Endothelial cell of umbilical vein (primary cell): ENCODE measurements around the gene ZNF827. TPM values are rescaled to one million over a fixed set of nuclear protein-coding genes. Genes with fewer than 3 reads are reported as not detected.

Source experiments
- BruUV-seq: library from RNA; stranded (reverse); fragments of 400-500 nt; replicated peaks from 2 replicates; lab custom pipeline; 2021; lab: Mats Ljungman, UMichigan
- CTCF ChIA-PET: fragments of 300-600, 350-600 bp; sonication (Branson Sonifier 250); formaldehyde crosslinking; loops from one replicate; lab custom pipeline; 2021; ENCODE audit warnings: antibody characterized with exemption, inconsistent platforms; lab: Charles Lee
- POLR2A ChIA-PET: fragments of 300-600, 350-600 bp; sonication (Branson Sonifier 250); formaldehyde crosslinking; loops from one replicate; lab custom pipeline; 2021; ENCODE audit warnings: antibody characterized with exemption, inconsistent platforms; lab: Charles Lee
- DNase-seq: peaks from one replicate; pipeline ENCODE4 v3.0.0-alpha.2; 2011; ENCODE audit warnings: low read depth, low spot score
- FAIRE-seq: peaks from 2 replicates; lab custom pipeline; 2011; peaks lifted over from hg19 to GRCh38; lab: Jason Lieb, UNC
- H2AFZ ChIP-seq: 2 replicates; pipeline ENCODE4 v1.6.0; 2012; ENCODE audit warnings: low read depth, low read length, control low read depth, inconsistent platforms
- H3K27ac ChIP-seq: 2 replicates; pipeline ENCODE4 v1.5.1; 2011; ENCODE audit warnings: low read depth, mild to moderate bottlenecking, control low read depth, low read length, moderate library complexity; ENCODE audit not compliant: insufficient read depth
- H3K27me3 ChIP-seq, 2 experiments: 2 replicates each; pipeline versions ENCODE4 v1.6.0 to v1.6.1; 2011; ENCODE audit warnings: low read length in 2 of 2, mixed read lengths in 1 of 2; ENCODE audit not compliant: control insufficient read depth in 2 of 2, insufficient read depth in 2 of 2
- H3K36me3 ChIP-seq, 2 experiments: 2 replicates in 1 of 2; 3 replicates in 1 of 2; pipeline ENCODE4 v1.5.1; 2011; ENCODE audit warnings: low read length in 2 of 2, mild to moderate bottlenecking in 1 of 2, moderate library complexity in 1 of 2; ENCODE audit not compliant: control insufficient read depth in 2 of 2, insufficient read depth in 2 of 2; ENCODE audit errors: extremely low read depth in 1 of 2
- H3K4me1 ChIP-seq: 3 replicates; pipeline ENCODE4 v1.5.1; 2011; ENCODE audit warnings: mild to moderate bottlenecking, low read length; ENCODE audit not compliant: control insufficient read depth, insufficient read depth; ENCODE audit errors: extremely low read depth
- H3K4me2 ChIP-seq: 2 replicates; pipeline ENCODE4 v1.6.1; 2011; ENCODE audit warnings: low read length, control low read depth, mixed read lengths; ENCODE audit not compliant: insufficient read depth
- H3K4me3 ChIP-seq, 3 experiments: fragments of 200-600 bp in 1 of 3; sonication (generic), shearing (Covaris generic) in 1 of 3; replicated peaks in 1 of 3; 2 replicates each; pipeline ENCODE4 v1.5.1; 2011 to 2016; ENCODE audit warnings: control low read depth in 3 of 3, low read length in 3 of 3, mild to moderate bottlenecking in 2 of 3, inconsistent platforms in 1 of 3, low read depth in 1 of 3, moderate library complexity in 1 of 3; ENCODE audit not compliant: insufficient read depth in 1 of 3
- H3K79me2 ChIP-seq: 2 replicates; pipeline ENCODE4 v1.6.0; 2012; ENCODE audit warnings: low read length, inconsistent platforms; ENCODE audit not compliant: control insufficient read depth, insufficient read depth
- H3K9ac ChIP-seq: replicated peaks from 2 replicates; pipeline ENCODE3; 2011; ENCODE audit warnings: low read length, control low read depth; ENCODE audit not compliant: insufficient read depth; ENCODE audit errors: extremely low read depth
- H3K9me1 ChIP-seq: replicated peaks from 3 replicates; pipeline ENCODE4 v1.6.0; 2011; ENCODE audit warnings: mild to moderate bottlenecking, low read length; ENCODE audit not compliant: control insufficient read depth, insufficient read depth; ENCODE audit errors: extremely low read depth
- H3K9me3 ChIP-seq: replicated peaks from 2 replicates; pipeline ENCODE4 v1.5.1; 2012; ENCODE audit warnings: low read length, inconsistent platforms; ENCODE audit not compliant: control insufficient read depth, insufficient read depth
- H4K20me1 ChIP-seq: replicated peaks from 2 replicates; pipeline ENCODE3; 2011; ENCODE audit warnings: mild to moderate bottlenecking, low read length; ENCODE audit not compliant: control insufficient read depth, insufficient read depth; ENCODE audit errors: extremely low read depth
- CTCF ChIP-seq, 2 donors: IDR thresholded peaks; 1 replicate in 1 of 2; 2 replicates in 1 of 2; pipeline ENCODE4 v1.5.1; 2011; ENCODE audit warnings: low read length in 2 of 2, mild to moderate bottlenecking in 2 of 2, moderate library complexity in 2 of 2, control low read depth in 1 of 2, inconsistent platforms in 1 of 2, low read depth in 1 of 2; ENCODE audit not compliant: insufficient read depth in 1 of 2; ENCODE audit errors: extremely low read depth in 1 of 2
- EZH2 ChIP-seq: IDR thresholded peaks from 2 replicates; pipeline ENCODE4 v1.6.1; 2012; ENCODE audit warnings: borderline replicate concordance, low read depth, mild to moderate bottlenecking, moderate library complexity, low read length, inconsistent platforms; ENCODE audit not compliant: severe bottlenecking
- FOS ChIP-seq: IDR thresholded peaks from 2 replicates; pipeline ENCODE4 v1.6.1; 2011; ENCODE audit warnings: mild to moderate bottlenecking, low read length, moderate library complexity, borderline replicate concordance; ENCODE audit not compliant: insufficient read depth
- GATA2 ChIP-seq: IDR thresholded peaks from 2 replicates; pipeline ENCODE4 v1.7.0; 2011; ENCODE audit warnings: low read depth, mild to moderate bottlenecking, moderate library complexity, mixed read lengths, low read length; ENCODE audit not compliant: insufficient read length, insufficient read depth
- JUN ChIP-seq: IDR thresholded peaks from 2 replicates; pipeline ENCODE4 v1.6.1; 2011; ENCODE audit warnings: borderline replicate concordance, low read depth; ENCODE audit not compliant: insufficient read length, insufficient read depth
- MAX ChIP-seq: IDR thresholded peaks from 2 replicates; pipeline ENCODE4 v1.6.1; 2011; ENCODE audit not compliant: insufficient read depth, insufficient read length
- MYC ChIP-seq: IDR thresholded peaks from one replicate; pipeline ENCODE4 v1.6.1; 2011; ENCODE audit warnings: mild to moderate bottlenecking, low read depth, low read length
- POLR2A ChIP-seq: IDR thresholded peaks from 2 replicates; pipeline ENCODE4 v1.6.1; 2012; ENCODE audit warnings: low read depth, mild to moderate bottlenecking, control low read depth, low read length
- POLR2AphosphoS5 ChIP-seq: IDR thresholded peaks from 2 replicates; pipeline ENCODE4 v1.6.1; 2012; ENCODE audit warnings: low read depth, mild to moderate bottlenecking, control low read depth, low read length, moderate library complexity; ENCODE audit not compliant: insufficient read depth
- dilution Hi-C: fragments of 300-500 bp; cut with MboI; formaldehyde crosslinking; loops from one replicate; pipeline ENCODE4 v1.15.0; 2019; ENCODE audit warnings: low sequenced_read_pairs; ENCODE audit not compliant: extremely low pct_ligation_motif_present
- intact Hi-C: fragments of 100-400 bp; cut with micrococcal nuclease; formaldehyde crosslinking; loops from one replicate; pipeline ENCODE4 v1.10.0; 2022
- polyA plus RNA-seq, 4 experiments: library from polyadenylated mRNA; depleted of rRNA in 3 of 4; stranded (reverse) in 3 of 4; unstranded in 1 of 4; fragments of >200 nt; gene quantifications; 2 replicates each; pipeline versions ENCODE4 v1.2.1 to v1.2.3, GENCODE V29; 2011 to 2012; ENCODE audit warnings: missing spikeins in 1 of 4
- total RNA-seq: library from RNA; stranded (reverse); gene quantifications from 2 replicates; pipeline ENCODE4 v1.2.3, GENCODE V29; 2021

The ZNF827 gene
- total and polyA plus RNA-seq, 2 donors (not counting 3 experiments of a cell fraction or from before 2014, with no cell fraction given) = 16.9 to 23.7 TPM

- dilution Hi-C loops = no loop called here
- no peak overlapping the region for H3K4me2 ChIP-seq
- no TSS peak for BruUV-seq
- no peak for TF ChIP-seq POLR2A
- TF ChIP-seq EZH2 = no peak
- no peak for TF ChIP-seq FOS
- TF ChIP-seq MAX = no peak
- TF ChIP-seq JUN = no peak
- no peak for TF ChIP-seq POLR2AphosphoS5
- no peak for TF ChIP-seq MYC
- no peak for TF ChIP-seq GATA2
- no peak for TF ChIP-seq CTCF (IDR thresholded peaks at IDR 0.05; ENCODE audit: extremely low read depth in 1 of 2, insufficient read depth in 1 of 2, low read depth in 1 of 2, low read length in 2 of 2)
- peaks cover 31% of the 10 kb centered on the region for H3K79me2 ChIP-seq
- FAIRE-seq = no peak
- intact Hi-C loops = no loop called here
- no peak overlapping the region for H3K4me3 ChIP-seq
- CTCF ChIA-PET = interaction anchor here (1.0 kb wide), 1 partner anchor 25 kb away, joined by 3 read pairs; no protein-coding TSS in a partner anchor
- H2AFZ ChIP-seq = no peak overlapping the region
- H3K4me1 ChIP-seq = no peaks in the 10 kb centered on the region
- no peaks in the 10 kb centered on the region for H3K9me3 ChIP-seq
- H3K9me1 ChIP-seq = no peaks in the 10 kb centered on the region
- H3K27ac ChIP-seq = no peak overlapping the region
- no peaks in the 10 kb centered on the region for H3K36me3 ChIP-seq
- no peak overlapping the region for H3K9ac ChIP-seq
- H4K20me1 ChIP-seq = no peaks in the 10 kb centered on the region
- no peaks in the 10 kb centered on the region for H3K27me3 ChIP-seq
- DNase-seq = no peak
- POLR2A ChIA-PET = no interaction called here
Measured at GRCh38 chr4:145928748-145929147, 9.9 kb downstream of the ZNF827 start.
